Keratinocyte (primary cell): ENCODE measurements around the gene SEZ6. TPM values are rescaled to one million over a fixed set of nuclear protein-coding genes. Genes with fewer than 3 reads are reported as not detected.
A peak's percentile ranks its signal among the peaks of the same experiment; 100 is the strongest.

ENCODE experiments used
- DNase-seq: peaks from one replicate; pipeline ENCODE4 v3.0.0-alpha.2; 2011; ENCODE audit warnings: low read depth, missing footprints, low spot score
- FAIRE-seq: peaks from 2 replicates; lab custom pipeline; 2011; peaks lifted over from hg19 to GRCh38; lab: Jason Lieb, UNC
- H2AFZ ChIP-seq: 2 replicates; pipeline ENCODE4 v1.6.0; 2012; ENCODE audit warnings: low read length, control low read depth, inconsistent platforms; ENCODE audit not compliant: control insufficient read depth
- H3K27ac ChIP-seq: 2 replicates; pipeline ENCODE4 v1.5.1; 2011; ENCODE audit warnings: low read length; ENCODE audit not compliant: control insufficient read depth, insufficient read depth
- H3K27me3 ChIP-seq: 3 replicates; pipeline ENCODE4 v1.6.0; 2011; ENCODE audit warnings: low read length; ENCODE audit not compliant: control insufficient read depth, insufficient read depth; ENCODE audit errors: extremely low read depth
- H3K36me3 ChIP-seq, 2 experiments: 2 replicates in 1 of 2; 3 replicates in 1 of 2; pipeline ENCODE4 v1.5.1; 2011; ENCODE audit warnings: low read length in 2 of 2, mild to moderate bottlenecking in 1 of 2; ENCODE audit not compliant: control insufficient read depth in 2 of 2, insufficient read depth in 2 of 2; ENCODE audit errors: extremely low read depth in 1 of 2
- H3K4me1 ChIP-seq: 3 replicates; pipeline ENCODE4 v1.5.1; 2011; ENCODE audit warnings: low read length; ENCODE audit not compliant: control insufficient read depth, insufficient read depth; ENCODE audit errors: extremely low read depth
- H3K4me2 ChIP-seq: 3 replicates; pipeline ENCODE4 v1.6.0; 2011; ENCODE audit warnings: low read depth, low read length; ENCODE audit not compliant: control insufficient read depth, insufficient read depth; ENCODE audit errors: extremely low read depth
- H3K4me3 ChIP-seq, 3 experiments: fragments of 200-600 bp in 1 of 3; sonication (generic) in 1 of 3; 2 replicates in 2 of 3; 3 replicates in 1 of 3; pipeline ENCODE4 v1.5.1; 2011 to 2016; ENCODE audit warnings: low read length in 3 of 3, mild to moderate bottlenecking in 3 of 3, control low read depth in 2 of 3, inconsistent platforms in 1 of 3, low read depth in 1 of 3, mixed read lengths in 1 of 3, mixed run types in 1 of 3, moderate library complexity in 1 of 3; ENCODE audit not compliant: control insufficient read depth in 2 of 3, insufficient read depth in 2 of 3; ENCODE audit errors: extremely low read depth in 1 of 3
- H3K79me2 ChIP-seq: 2 replicates; pipeline ENCODE4 v1.6.0; 2012; ENCODE audit warnings: low read length; ENCODE audit not compliant: control insufficient read depth, insufficient read depth
- H3K9ac ChIP-seq: 3 replicates; pipeline ENCODE4 v1.6.0; 2011; ENCODE audit warnings: low read length; ENCODE audit not compliant: control insufficient read depth, insufficient read depth; ENCODE audit errors: extremely low read depth
- H3K9me1 ChIP-seq: 3 replicates; pipeline ENCODE4 v1.6.0; 2011; ENCODE audit warnings: low read length; ENCODE audit not compliant: control insufficient read depth, insufficient read depth; ENCODE audit errors: extremely low read depth
- H3K9me3 ChIP-seq: 2 replicates; pipeline ENCODE4 v1.5.1; 2012; ENCODE audit warnings: low read depth, low read length; ENCODE audit not compliant: control insufficient read depth
- H4K20me1 ChIP-seq: 3 replicates; pipeline ENCODE4 v1.6.0; 2011; ENCODE audit warnings: low read length; ENCODE audit not compliant: control insufficient read depth, insufficient read depth; ENCODE audit errors: extremely low read depth
- EZH2 ChIP-seq: IDR thresholded peaks from one replicate; pipeline ENCODE4 v1.6.1; 2012; ENCODE audit warnings: inconsistent platforms, mild to moderate bottlenecking, low read length, moderate library complexity
- dilution Hi-C: fragments of 300-500 bp; cut with MboI; formaldehyde crosslinking; loops from one replicate; pipeline ENCODE4 v1.7.0; 2020; ENCODE audit warnings: low sequenced_read_pairs; ENCODE audit not compliant: extremely low pct_ligation_motif_present
- polyA plus RNA-seq, 5 experiments: library from polyadenylated mRNA; depleted of rRNA in 3 of 5; stranded (reverse) in 3 of 5; stranded (forward) in 1 of 5; unstranded in 1 of 5; fragments of >200 nt; gene quantifications; 1 replicate in 1 of 5; 2 replicates in 3 of 5; 3 replicates in 1 of 5; pipeline versions ENCODE4 v1.2.1 to v1.2.3, GENCODE V29; 2011 to 2012; ENCODE audit warnings: missing spikeins in 2 of 5, low read depth in 1 of 5, low replicate concordance in 1 of 5
- TF ChIP-seq, protein P1 (sequence below), 3 experiments: IDR thresholded peaks in 1 of 3; conservative IDR thresholded peaks in 1 of 3; optimal IDR thresholded peaks in 1 of 3; 2 replicates in 2 of 3; 3 replicates in 1 of 3; pipeline versions ENCODE3 to v1.5.1; 2011; ENCODE audit warnings: low read length in 3 of 3, mild to moderate bottlenecking in 3 of 3, moderate library complexity in 2 of 3, control low read depth in 1 of 3, inconsistent platforms in 1 of 3; ENCODE audit not compliant: insufficient read depth in 2 of 3; ENCODE audit errors: extremely low read depth in 1 of 3

Gene SEZ6
- polyA plus RNA-seq, 1 donor (not counting 4 experiments of a cell fraction or from before 2014, with no cell fraction given), result not detected

DNA sequence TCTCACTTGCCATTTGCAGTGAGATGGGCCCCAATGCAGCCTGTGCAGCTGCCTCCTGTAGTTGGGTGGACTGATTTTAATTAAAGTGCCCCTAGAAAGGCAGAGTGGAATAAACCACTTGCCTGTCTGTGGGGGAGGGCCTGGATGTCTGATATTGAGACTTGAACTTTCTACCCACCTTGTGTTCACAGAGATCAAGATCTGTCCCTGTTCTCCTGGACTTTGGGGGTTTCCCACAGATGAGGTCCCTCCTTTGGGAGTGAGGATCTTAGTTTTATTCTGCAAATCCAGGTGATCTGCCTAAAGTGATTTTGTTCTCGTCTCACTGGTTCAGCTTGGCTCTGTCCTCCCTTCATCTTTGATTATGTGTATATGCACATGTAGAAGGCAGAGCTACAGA is 95.3 kb downstream of the SEZ6 start:
- FAIRE-seq (no peak), DNase-seq (no peak)
- dilution Hi-C loops, result no loop called here
- peaks cover 6% of the 10 kb centered on the region for H3K9me3 ChIP-seq
- H3K9ac ChIP-seq, result no peak overlapping the region
- peaks cover 56 to 65% of the 10 kb centered on the region in 2 experiments for H3K36me3 ChIP-seq
- H3K79me2 ChIP-seq, result no peaks in the 10 kb centered on the region
- no peaks in the 10 kb centered on the region for H3K27me3 ChIP-seq
- no peaks in the 10 kb centered on the region for H4K20me1 ChIP-seq
- H2AFZ ChIP-seq, result no peak overlapping the region
- H3K4me2 ChIP-seq, result no peak overlapping the region
- no peak overlapping the region for H3K4me3 ChIP-seq
- H3K27ac ChIP-seq, result no peak overlapping the region
- H3K9me1 ChIP-seq, result no peaks in the 10 kb centered on the region
- H3K4me1 ChIP-seq, result peaks cover 14% of the 10 kb centered on the region
- TF ChIP-seq, protein P1, sequence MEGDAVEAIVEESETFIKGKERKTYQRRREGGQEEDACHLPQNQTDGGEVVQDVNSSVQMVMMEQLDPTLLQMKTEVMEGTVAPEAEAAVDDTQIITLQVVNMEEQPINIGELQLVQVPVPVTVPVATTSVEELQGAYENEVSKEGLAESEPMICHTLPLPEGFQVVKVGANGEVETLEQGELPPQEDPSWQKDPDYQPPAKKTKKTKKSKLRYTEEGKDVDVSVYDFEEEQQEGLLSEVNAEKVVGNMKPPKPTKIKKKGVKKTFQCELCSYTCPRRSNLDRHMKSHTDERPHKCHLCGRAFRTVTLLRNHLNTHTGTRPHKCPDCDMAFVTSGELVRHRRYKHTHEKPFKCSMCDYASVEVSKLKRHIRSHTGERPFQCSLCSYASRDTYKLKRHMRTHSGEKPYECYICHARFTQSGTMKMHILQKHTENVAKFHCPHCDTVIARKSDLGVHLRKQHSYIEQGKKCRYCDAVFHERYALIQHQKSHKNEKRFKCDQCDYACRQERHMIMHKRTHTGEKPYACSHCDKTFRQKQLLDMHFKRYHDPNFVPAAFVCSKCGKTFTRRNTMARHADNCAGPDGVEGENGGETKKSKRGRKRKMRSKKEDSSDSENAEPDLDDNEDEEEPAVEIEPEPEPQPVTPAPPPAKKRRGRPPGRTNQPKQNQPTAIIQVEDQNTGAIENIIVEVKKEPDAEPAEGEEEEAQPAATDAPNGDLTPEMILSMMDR (optimal IDR thresholded peaks at IDR 0.05 in 1 of 3, IDR thresholded peaks at IDR 0.05 in 1 of 3, conservative IDR thresholded peaks at IDR 0.05 in 1 of 3; ENCODE audit: extremely low read depth in 1 of 3, insufficient read depth in 2 of 3, low read length in 3 of 3), result no peak
- TF ChIP-seq EZH2, result no peak

DNA sequence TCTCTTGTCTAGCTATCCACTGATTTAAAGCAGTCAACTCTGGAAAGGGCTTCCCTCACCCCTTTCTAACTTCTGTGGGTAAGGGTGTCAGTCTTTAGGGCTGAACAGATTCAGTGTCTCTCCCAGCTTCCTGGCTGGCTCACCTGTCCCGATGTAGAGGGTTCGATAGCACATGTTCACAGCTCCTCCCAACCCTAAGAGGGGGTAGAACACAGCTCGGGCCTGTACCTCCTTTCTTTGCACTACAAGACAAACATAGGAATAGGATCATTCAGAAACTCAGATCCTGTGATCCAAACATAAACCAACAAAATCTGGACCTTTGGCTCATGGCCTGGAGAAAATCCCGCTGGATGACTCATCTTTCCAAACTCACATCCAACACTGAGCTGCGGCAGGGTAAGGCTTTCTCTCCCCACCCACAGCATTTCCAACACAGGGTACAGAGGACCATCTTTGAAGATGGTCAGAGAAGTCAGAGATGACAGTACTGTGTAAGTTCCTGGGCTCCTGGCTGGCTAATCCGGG is 97.1 kb downstream of the SEZ6 start:
- Histone ChIP-seq H3K79me2 (no peaks in the 10 kb centered on the region), H3K27me3 (no peaks in the 10 kb centered on the region), H3K9ac (no peak overlapping the region), H3K27ac (no peak overlapping the region), H3K4me2 (no peak overlapping the region), H3K4me3 (no peak overlapping the region), H3K9me1 (no peaks in the 10 kb centered on the region), H2AFZ (no peak overlapping the region), H3K36me3 (peaks cover 48 to 54% of the 10 kb centered on the region in 2 experiments), H3K9me3 (no peaks in the 10 kb centered on the region), H4K20me1 (no peaks in the 10 kb centered on the region), H3K4me1 (peaks cover 25% of the 10 kb centered on the region)
- FAIRE-seq, result peak; percentile 81
- TF ChIP-seq, protein P1 (optimal IDR thresholded peaks at IDR 0.05 in 1 of 3, IDR thresholded peaks at IDR 0.05 in 1 of 3, conservative IDR thresholded peaks at IDR 0.05 in 1 of 3; ENCODE audit: extremely low read depth in 1 of 3, insufficient read depth in 2 of 3, low read length in 3 of 3), result no peak
- TF ChIP-seq EZH2, result no peak
- dilution Hi-C loops, result no loop called here
- DNase-seq, result no peak
